KMS-11 (cell line): Measurements from ENCODE around the gene LBHD1.
A peak's percentile ranks its signal among the peaks of the same experiment; 100 is the strongest.
"Not testable (repeated sequence)": the region's sequence is repeated elsewhere in the genome, so short reads cannot be mapped to it uniquely, and the experiment has no call there.

Experiments
- H2AFZ ChIP-seq: fragments of 200-600 bp; sonication (generic); 2 replicates; pipeline ENCODE4 v1.6.1; 2016; ENCODE audit warnings: antibody characterized with exemption, mixed run types, low read depth
- H3K27ac ChIP-seq: fragments of 200-600 bp; sonication (generic); 2 replicates; pipeline ENCODE4 v1.6.1; 2016; ENCODE audit warnings: mild to moderate bottlenecking, mixed run types
- H3K27me3 ChIP-seq: fragments of 200-600 bp; sonication (generic); 2 replicates; pipeline ENCODE4 v1.6.1; 2017; ENCODE audit warnings: mild to moderate bottlenecking, low read depth, mixed run types, moderate library complexity; ENCODE audit not compliant: insufficient read depth
- H3K36me3 ChIP-seq: fragments of 200-600 bp; sonication (generic); 2 replicates; pipeline ENCODE4 v1.6.1; 2017; ENCODE audit warnings: mild to moderate bottlenecking, mixed run types; ENCODE audit not compliant: insufficient read depth
- H3K4me1 ChIP-seq: fragments of 200-600 bp; sonication (generic); 2 replicates; pipeline ENCODE4 v1.6.1; 2016; ENCODE audit warnings: mild to moderate bottlenecking, low read depth, mixed run types; ENCODE audit not compliant: poor library complexity, severe bottlenecking
- H3K4me2 ChIP-seq: fragments of 200-600 bp; sonication (generic); 2 replicates; pipeline ENCODE4 v1.7.0; 2016; ENCODE audit warnings: mild to moderate bottlenecking, mixed run types
- H3K4me3 ChIP-seq: fragments of 200-600 bp; sonication (generic); IDR thresholded peaks from 2 replicates; pipeline ENCODE4 v1.6.1; 2017; ENCODE audit warnings: low read depth, low read length, mixed read lengths; ENCODE audit not compliant: insufficient read depth
- H3K79me2 ChIP-seq: fragments of 200-600 bp; sonication (generic); 2 replicates; pipeline ENCODE4 v1.6.1; 2016; ENCODE audit warnings: low read depth, mixed run types; ENCODE audit not compliant: insufficient read depth
- H3K9ac ChIP-seq: fragments of 200-600 bp; sonication (generic); 2 replicates; pipeline ENCODE4 v1.6.1; 2016; ENCODE audit warnings: mild to moderate bottlenecking, mixed run types
- H4K20me1 ChIP-seq: fragments of 200-600 bp; sonication (generic); 2 replicates; pipeline ENCODE4 v1.6.1; 2016; ENCODE audit warnings: mild to moderate bottlenecking, mixed run types; ENCODE audit not compliant: insufficient read depth
- CTCF ChIP-seq: fragments of 200-600 bp; sonication (generic); conservative IDR thresholded peaks from 2 replicates; pipeline ENCODE4 v1.6.1; 2017; ENCODE audit warnings: low read depth, mild to moderate bottlenecking, antibody characterized with exemption, low read length, moderate library complexity, mixed read lengths

Gene LBHD1

GRCh38 chr11:62678433-62678769 is 6.3 kb upstream of the LBHD1 start:
- no peaks in the 10 kb centered on the region for H3K36me3 ChIP-seq
- TF ChIP-seq CTCF = no peak
- H3K79me2 ChIP-seq = peaks cover 15% of the 10 kb centered on the region
- H3K4me2 ChIP-seq = peak overlapping the region; percentile 94
- no peak overlapping the region for H3K4me3 ChIP-seq
- peak overlapping the region; percentile 64; the same call in 1 of the 2 replicates for H3K9ac ChIP-seq
- H2AFZ ChIP-seq = peak overlapping the region; percentile 95; the same call in 1 of the 2 replicates
- H4K20me1 ChIP-seq = no peaks in the 10 kb centered on the region
- peaks cover 22% of the 10 kb centered on the region for H3K4me1 ChIP-seq
- H3K27me3 ChIP-seq = no peaks in the 10 kb centered on the region
- peak overlapping the region; percentile 14; the same call in 1 of the 2 replicates for H3K27ac ChIP-seq

GRCh38 chr11:62677714-62678113 is 5.6 kb upstream of the LBHD1 start:
- TF ChIP-seq CTCF = no peak
- Histone ChIP-seq H2AFZ (no peak overlapping the region), H3K4me2 (peak overlapping the region; percentile 94), H3K27me3 (no peaks in the 10 kb centered on the region), H4K20me1 (no peaks in the 10 kb centered on the region), H3K27ac (no peak overlapping the region), H3K36me3 (no peaks in the 10 kb centered on the region), H3K4me1 (peaks cover 26% of the 10 kb centered on the region), H3K9ac (peak overlapping the region; percentile 64; the same call in 1 of the 2 replicates), H3K79me2 (peaks cover 19% of the 10 kb centered on the region), H3K4me3 (no peak overlapping the region)

- no peaks in the 10 kb centered on the region for H4K20me1 ChIP-seq
- no peak overlapping the region for H2AFZ ChIP-seq
- no peak for TF ChIP-seq CTCF
- H3K27me3 ChIP-seq = no peaks in the 10 kb centered on the region
- no peak overlapping the region for H3K4me2 ChIP-seq
- H3K4me1 ChIP-seq = peaks cover 26% of the 10 kb centered on the region
- no peak overlapping the region for H3K4me3 ChIP-seq
- no peak overlapping the region for H3K9ac ChIP-seq
- H3K27ac ChIP-seq = no peak overlapping the region
- H3K36me3 ChIP-seq = no peaks in the 10 kb centered on the region
- H3K79me2 ChIP-seq = peaks cover 20% of the 10 kb centered on the region
Observed at GRCh38 chr11:62677156-62677555, 5.1 kb upstream of the LBHD1 start.

GRCh38 chr11:62676698-62677097 is 4.6 kb upstream of the LBHD1 start:
- Histone ChIP-seq H3K79me2 (peaks cover 21% of the 10 kb centered on the region), H2AFZ (no peak overlapping the region), H3K9ac (no peak overlapping the region), H3K27ac (no peak overlapping the region), H3K4me2 (no peak overlapping the region), H3K4me1 (peaks cover 26% of the 10 kb centered on the region), H4K20me1 (no peaks in the 10 kb centered on the region), H3K27me3 (no peaks in the 10 kb centered on the region), H3K4me3 (no peak overlapping the region), H3K36me3 (no peaks in the 10 kb centered on the region)
- TF ChIP-seq CTCF = no peak

GRCh38 chr11:62675415-62675814 is 3.3 kb upstream of the LBHD1 start:
- H3K27me3 ChIP-seq, H3K27ac ChIP-seq, H3K36me3 ChIP-seq, H3K9ac ChIP-seq, H3K4me2 ChIP-seq, H3K4me3 ChIP-seq, H2AFZ ChIP-seq, H4K20me1 ChIP-seq: not testable (repeated sequence)
- peaks cover 25% of the 10 kb centered on the region for H3K4me1 ChIP-seq
- H3K79me2 ChIP-seq = peaks cover 25% of the 10 kb centered on the region
